Stimulated activated CD8-positive, alpha-beta memory T cell treated with anti-CD3 and anti-CD28 coated beads, Interleukin-2, amount 100 ng/mL, for 1 hour (primary cell): ENCODE data around the gene HRH2.
"Not testable (repeated sequence)": the region's sequence is repeated elsewhere in the genome, so short reads cannot be mapped to it uniquely, and the experiment has no call there.

Experiments
- DNase-seq, 2 donors: peaks; one replicate each; pipeline ENCODE4 v3.0.0-alpha.2; 2020; ENCODE audit warnings: low read depth in 2 of 2

Gene HRH2, protein sequence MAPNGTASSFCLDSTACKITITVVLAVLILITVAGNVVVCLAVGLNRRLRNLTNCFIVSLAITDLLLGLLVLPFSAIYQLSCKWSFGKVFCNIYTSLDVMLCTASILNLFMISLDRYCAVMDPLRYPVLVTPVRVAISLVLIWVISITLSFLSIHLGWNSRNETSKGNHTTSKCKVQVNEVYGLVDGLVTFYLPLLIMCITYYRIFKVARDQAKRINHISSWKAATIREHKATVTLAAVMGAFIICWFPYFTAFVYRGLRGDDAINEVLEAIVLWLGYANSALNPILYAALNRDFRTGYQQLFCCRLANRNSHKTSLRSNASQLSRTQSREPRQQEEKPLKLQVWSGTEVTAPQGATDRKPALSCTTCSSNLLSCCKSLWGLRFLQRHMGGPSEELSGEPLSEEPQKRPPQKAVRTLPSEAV

GRCh38 chr5:175657593-175658271 is at the start of gene HRH2:
HRH2 (plus strand) TSS chr5:175658071; CDS start chr5:175683234, 25,163 bp downstream.
- no peak for DNase-seq

- DNase-seq = no peak
Measured at GRCh38 chr5:175609526-175609925, 48.3 kb upstream of the HRH2 start.

DNA sequence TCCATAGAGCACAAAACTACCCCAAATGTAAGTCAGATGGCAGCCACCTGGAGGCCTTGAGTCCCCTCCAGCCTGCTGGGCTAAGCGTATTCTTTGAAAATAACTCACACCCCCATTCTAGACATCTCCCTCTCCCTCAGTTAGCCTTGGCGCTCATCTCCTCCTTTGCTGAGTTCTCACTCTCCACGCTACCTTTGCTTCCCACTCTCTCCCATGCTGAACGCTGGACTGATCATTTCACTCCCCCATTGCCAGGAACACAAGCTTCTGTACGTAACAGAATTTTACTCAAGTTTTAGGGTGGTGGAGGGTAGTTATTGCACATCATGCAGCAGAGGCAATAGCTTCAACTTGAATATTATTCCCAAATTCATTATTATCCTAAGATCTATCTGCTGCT is 47.5 kb upstream of the HRH2 start:
- no peak for DNase-seq

- no peak for DNase-seq
Measured at GRCh38 chr5:175610898-175611297, 47.0 kb upstream of the HRH2 start.

- DNase-seq = no peak
Measured at GRCh38 chr5:175614223-175614815, 43.6 kb upstream of the HRH2 start.

DNA sequence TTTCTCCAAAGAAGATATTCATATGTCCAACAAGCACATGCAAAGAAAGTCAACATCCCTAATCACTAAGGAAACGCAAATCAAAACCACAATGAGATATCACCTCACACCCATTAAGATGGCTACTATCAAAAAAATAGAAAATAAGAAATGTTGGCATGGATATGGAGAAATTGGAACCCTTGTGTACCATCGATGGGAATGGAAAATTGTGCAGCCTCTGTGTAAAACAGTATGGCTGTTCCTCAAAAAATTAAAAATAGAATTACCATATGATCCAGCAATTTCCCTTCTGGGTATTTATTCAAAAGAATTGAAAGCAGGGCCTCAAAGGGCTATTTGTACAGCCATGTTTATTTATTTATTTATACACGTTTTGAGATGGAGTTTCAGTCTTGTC is 43.0 kb upstream of the HRH2 start:
- DNase-seq = no peak

GRCh38 chr5:175616083-175616482 is 41.8 kb upstream of the HRH2 start:
- DNase-seq = no peak

DNA sequence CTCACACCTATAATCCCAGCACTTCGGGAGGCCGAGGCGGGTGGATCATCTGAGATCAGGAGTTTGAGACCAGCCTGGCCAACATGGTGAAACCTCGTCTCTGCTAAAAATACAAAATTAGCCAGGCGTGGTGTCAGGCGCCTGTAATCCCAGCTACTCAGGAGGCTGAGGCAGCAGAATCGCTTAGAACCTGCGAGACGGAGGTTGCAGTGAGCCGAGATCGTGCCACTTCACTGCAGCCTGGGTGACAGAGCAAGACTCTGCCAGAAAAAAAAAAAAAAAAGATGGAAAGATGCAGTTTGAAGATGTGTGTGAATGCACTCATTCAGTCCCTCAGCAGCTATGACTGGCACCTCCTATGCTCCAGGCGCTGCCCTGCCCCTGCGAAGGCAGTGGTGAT is 41.3 kb upstream of the HRH2 start:
- DNase-seq = not testable (repeated sequence)

DNA sequence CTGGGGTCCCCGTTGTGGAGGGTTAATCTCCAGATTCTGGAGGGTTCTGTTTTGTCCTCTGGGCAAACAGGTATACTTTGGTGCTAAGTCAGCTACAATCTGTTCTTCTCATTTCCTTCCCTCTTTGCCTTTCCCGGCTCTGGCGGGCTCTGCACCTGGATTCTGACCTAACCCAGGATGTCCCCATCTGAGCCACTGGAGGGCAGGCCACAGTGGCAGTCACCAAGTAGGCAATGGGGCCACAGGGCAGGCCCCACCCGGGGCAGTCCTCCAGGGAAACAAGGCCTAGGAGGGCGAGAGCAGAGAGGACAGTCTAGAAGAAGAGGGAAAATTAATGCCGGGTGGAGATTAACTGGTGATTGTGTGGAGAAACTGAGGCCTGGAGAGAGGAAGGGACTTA is 40.4 kb upstream of the HRH2 start:
- no peak for DNase-seq

DNA sequence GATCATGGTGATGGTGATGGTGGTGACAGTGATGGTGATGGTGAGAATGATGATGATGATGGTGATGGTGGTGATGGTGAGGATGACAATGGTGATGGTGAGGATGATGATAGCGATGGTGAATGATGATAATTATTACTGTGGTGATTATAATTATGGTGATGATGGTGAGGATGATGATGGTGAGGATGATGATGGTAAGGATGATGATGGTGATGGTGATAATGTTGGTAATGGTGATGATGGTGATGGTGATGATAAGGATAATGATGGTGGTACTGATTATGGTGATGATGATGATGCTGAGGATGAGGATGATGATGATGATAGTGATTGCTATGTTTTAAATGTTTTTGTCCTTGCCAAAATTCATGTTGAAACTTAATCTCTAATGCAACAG is 37.3 kb upstream of the HRH2 start:
- no peak for DNase-seq

DNA sequence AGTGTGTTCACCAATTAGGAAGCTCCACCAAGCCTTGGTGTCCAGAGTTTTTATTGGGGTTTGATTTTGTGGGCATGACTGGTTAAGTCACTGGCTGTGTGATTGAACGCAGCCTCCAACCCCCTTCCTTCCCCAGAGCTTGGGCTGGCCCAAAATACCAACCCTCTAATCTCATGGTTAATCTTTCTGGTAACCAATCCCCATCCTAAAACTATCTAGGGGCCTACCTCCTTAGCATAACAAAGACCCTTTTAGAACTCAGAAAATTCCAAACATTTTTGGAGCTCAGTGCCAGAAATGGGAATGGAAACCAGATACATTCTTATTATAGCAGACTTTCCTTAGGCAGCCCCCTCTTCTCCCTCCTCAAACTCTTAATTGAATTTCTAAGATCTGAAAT is 35.9 kb upstream of the HRH2 start:
- no peak for DNase-seq

DNA sequence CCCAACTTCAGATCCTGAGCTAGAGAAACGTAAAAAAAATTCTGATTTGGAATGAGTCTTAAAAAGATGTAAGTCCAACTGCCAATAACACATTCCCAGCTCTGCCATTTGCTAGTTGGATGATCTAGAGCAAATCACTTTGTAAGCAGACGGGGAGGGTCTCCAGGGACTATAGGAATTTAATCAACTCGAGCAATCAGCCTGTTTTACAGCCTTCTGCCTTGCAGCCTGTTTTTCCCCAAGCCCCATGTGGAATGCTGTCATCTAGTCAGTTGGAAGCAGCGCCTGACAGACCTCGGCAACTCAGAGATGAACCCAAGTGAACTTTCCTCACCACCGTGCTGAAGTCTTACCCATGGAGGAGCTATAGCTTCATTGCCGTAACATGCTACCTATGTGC is 34.8 kb upstream of the HRH2 start:
- DNase-seq = no peak

GRCh38 chr5:175624316-175624715 is 33.6 kb upstream of the HRH2 start:
- no peak for DNase-seq

GRCh38 chr5:175627005-175627404 is 30.9 kb upstream of the HRH2 start:
- DNase-seq = no peak

GRCh38 chr5:175627739-175628138 is 30.1 kb upstream of the HRH2 start:
- no peak for DNase-seq

GRCh38 chr5:175628668-175629067 is 29.2 kb upstream of the HRH2 start:
- no peak for DNase-seq

DNA sequence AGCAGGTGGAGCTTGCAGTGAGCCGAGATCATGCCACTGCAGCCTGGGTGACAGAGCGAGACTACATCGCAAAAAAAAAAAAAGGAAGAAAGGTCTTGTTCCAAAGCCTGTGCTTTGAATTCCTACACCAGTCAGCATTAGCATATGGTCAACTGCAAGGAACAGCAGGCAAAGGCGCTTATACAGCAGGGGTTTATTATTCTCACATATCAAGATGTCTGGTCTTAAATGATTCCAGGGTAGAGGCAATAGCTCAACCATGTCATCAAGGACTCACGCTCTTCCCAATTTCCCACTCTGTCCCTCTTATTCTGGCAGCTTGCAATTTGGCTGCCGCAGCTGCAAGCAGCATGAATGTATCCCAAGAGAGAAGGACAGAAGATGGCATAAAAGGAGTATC is 28.6 kb upstream of the HRH2 start:
- no peak for DNase-seq

DNA sequence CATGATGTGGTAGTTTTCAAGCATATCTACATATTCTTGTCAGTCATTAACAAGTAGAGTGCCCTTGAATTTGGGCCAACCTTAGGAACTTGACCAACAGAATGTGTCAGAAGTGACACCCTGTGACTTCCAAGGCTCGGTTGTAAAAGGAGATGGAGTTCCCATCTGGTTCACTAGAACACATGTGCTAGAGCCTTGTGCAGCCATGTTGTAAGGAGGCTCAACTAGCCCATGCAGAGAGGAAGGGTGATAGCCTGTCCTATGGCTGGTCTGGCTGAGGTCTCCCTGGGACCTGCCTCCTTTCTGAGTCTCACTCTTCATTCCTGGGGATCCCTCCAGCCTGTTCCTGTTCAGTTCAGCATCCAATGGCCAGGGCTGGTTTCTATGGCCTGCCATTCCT is 28.1 kb upstream of the HRH2 start:
- no peak for DNase-seq

DNA sequence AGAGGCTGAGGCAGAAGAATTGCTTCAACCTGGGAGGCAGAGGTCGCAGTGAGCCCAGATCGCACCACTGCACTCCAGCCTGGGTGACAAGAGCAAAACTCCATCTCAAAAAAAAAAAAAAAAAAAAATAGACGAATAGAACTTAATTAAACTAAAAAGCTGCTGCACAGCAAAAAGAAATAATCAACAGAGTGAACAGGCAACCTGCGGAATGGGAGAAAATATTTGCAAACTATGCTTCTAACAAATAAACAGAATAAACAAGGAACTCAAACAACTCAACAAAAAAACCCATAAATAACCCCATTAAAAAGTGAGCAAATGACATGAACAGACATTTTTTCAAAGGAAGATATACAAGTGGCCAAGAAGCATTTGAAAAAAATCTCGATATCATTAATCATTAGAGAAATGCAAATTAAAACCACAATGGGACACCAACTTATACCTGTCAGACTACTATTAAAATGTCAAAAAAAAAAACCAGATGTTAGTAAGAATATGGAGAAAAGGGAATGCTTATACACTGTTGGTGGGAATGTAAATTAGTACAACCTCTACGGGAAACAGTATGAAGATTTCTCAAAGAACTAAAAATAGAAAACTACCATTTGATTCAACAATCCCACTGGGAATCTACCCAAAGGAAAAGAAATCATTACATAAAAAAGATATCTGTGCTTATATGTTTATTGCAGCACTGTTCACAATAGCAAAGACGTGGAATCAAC is 21.9 kb upstream of the HRH2 start:
- DNase-seq = no peak

DNA sequence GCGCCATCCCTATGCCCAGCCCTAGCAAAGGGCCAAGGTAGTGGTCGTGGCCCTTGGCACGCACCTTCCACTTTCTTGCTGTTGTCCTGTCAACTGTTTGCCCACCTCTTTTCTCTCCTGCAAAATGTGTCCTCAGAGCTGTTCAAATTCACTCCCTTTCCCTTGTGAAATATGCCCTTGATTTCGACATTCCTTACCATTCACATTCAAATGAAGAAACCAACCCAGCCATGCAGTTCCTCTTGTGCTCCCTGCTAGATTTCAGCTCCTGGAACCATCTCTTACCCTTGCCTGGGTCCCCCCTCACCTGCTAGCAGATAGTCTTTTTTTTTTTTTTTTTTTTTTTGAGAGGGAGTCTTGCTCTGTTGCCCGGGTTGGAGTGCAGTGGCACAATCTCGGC is 19.6 kb upstream of the HRH2 start:
- DNase-seq = no peak

DNA sequence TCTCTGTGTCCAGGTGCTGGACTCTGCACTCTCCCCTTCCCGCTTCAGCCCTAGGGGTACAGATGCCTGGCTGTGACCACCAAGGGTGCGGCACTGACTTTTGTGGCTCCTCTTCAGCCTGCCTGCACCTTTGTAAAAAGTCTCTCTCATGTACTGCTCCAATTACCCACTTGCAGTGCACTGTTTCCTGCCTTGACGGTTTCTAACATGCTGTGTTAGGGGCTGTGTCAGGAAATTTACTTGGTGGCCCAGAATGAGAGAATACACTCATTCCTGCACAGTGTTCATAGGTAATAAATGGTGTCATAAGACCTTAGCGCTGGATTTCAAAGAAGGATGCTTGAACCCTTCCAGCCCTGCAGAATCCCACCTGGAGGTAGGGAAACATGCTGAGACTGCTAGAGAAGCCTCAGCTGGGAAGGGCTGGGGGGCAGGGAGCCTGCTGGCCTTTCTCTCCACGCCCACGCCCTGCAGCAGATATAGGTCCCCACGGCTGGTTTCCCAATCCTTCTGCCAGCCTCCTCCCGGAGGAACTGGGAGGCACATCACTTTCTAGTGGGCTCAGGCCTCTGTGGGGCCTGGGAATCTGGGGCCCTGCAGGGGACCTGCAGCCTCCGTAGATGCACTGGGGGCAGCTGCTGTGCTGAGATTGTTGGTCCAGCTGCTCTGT is 17.6 kb upstream of the HRH2 start:
- DNase-seq = no peak

GRCh38 chr5:175642998-175643397 is 14.9 kb upstream of the HRH2 start:
- DNase-seq = no peak
